Activated CD4-positive, alpha-beta T cell treated with anti-CD3 and anti-CD28 coated beads, Interleukin-2, amount 50 U/mL, for 1 hour (primary cell): ENCODE results near the gene LTBP3.

Experiments
- DNase-seq: peaks from one replicate; pipeline ENCODE4 v3.0.0-alpha.2; 2020

LTBP3 gene

GRCh38 chr11:65558002-65558929 is at the start of gene LTBP3:
Gene LTBP3, minus strand, starts transcription at chr11:65558359. Its CDS starts 400 bp downstream, at chr11:65557959.
- no peak for DNase-seq

GRCh38 chr11:65606876-65607613 is 48.9 kb upstream of the LTBP3 start:
- DNase-seq: no peak

- DNase-seq: no peak
These were observed 46.1 kb upstream of the LTBP3 start for GRCh38 chr11:65604258-65604657.

- no peak for DNase-seq
These were observed 41.7 kb upstream of the LTBP3 start for GRCh38 chr11:65599955-65600246.

GRCh38 chr11:65599216-65599954 is 41.2 kb upstream of the LTBP3 start:
- DNase-seq: no peak

- DNase-seq: no peak
These were observed 40.1 kb upstream of the LTBP3 start for GRCh38 chr11:65598258-65598699.

- DNase-seq: no peak
These were observed 38.4 kb upstream of the LTBP3 start for GRCh38 chr11:65596520-65596919.

- DNase-seq: no peak
These were observed 37.6 kb upstream of the LTBP3 start, which contains the start of gene KCNK7 for GRCh38 chr11:65595543-65596281. Gene KCNK7, minus strand, starts transcription at chr11:65595800. Its CDS starts 28 bp downstream, at chr11:65595772.

GRCh38 chr11:65595131-65595530 is 37.0 kb upstream of the LTBP3 start:
- no peak for DNase-seq

- DNase-seq: peak; percentile 48
These were observed 35.6 kb upstream of the LTBP3 start for GRCh38 chr11:65593518-65594414.

GRCh38 chr11:65592858-65593517 is 34.8 kb upstream of the LTBP3 start:
- DNase-seq: no peak

GRCh38 chr11:65591939-65592857 is 34.0 kb upstream of the LTBP3 start:
- DNase-seq: no peak

- no peak for DNase-seq
These were observed 32.1 kb upstream of the LTBP3 start for GRCh38 chr11:65590240-65590738.

GRCh38 chr11:65589444-65590239 is 31.5 kb upstream of the LTBP3 start:
- no peak for DNase-seq

GRCh38 chr11:65588199-65589054 is 30.3 kb upstream of the LTBP3 start:
- peak; percentile 74 for DNase-seq

- DNase-seq: no peak
These were observed 28.5 kb upstream of the LTBP3 start for GRCh38 chr11:65586676-65587075.

GRCh38 chr11:65586247-65586630 is 28.1 kb upstream of the LTBP3 start:
- no peak for DNase-seq
